OCI-LY3 (cell line): ENCODE data around the gene NACA2.

Source experiments
- CTCF ChIP-seq: fragments of 200-600, 300-600 bp; sonication (generic); IDR thresholded peaks from 2 replicates; pipeline ENCODE4 v1.5.1; 2014; ENCODE audit warnings: antibody characterized with exemption, low read length, low read depth
- EZH2phosphoT487 ChIP-seq: fragments of 200-600 bp; shearing (Covaris generic); IDR thresholded peaks from 2 replicates; pipeline ENCODE4 v1.6.1; 2018; ENCODE audit warnings: antibody characterized with exemption, mixed run types, low read depth

GRCh38 chr17:61580502-61580901 is 10.5 kb downstream of the NACA2 start:
- no peak for TF ChIP-seq CTCF
- no peak for TF ChIP-seq EZH2phosphoT487
